Transverse colon (tissue), 4 donors: Measurements from ENCODE around the gene ARHGEF11. TPM values are rescaled to one million over a fixed set of nuclear protein-coding genes. Genes with fewer than 3 reads are reported as not detected.

Source experiments
- DNase-seq: peaks from one replicate; pipeline ENCODE4 v3.0.0-alpha.2; 2019
- H3K27ac ChIP-seq, 4 donors: fragments of 200-600 bp; sonication (generic); 2 replicates each; pipeline ENCODE4 v1.5.1; 2016 to 2018; ENCODE audit warnings: inconsistent platforms in 4 of 4
- H3K27me3 ChIP-seq: fragments of 200-600 bp; sonication (generic); 2 replicates; pipeline ENCODE4 v1.5.1; 2017; ENCODE audit warnings: inconsistent platforms
- H3K36me3 ChIP-seq, 4 donors: fragments of 200-600 bp; sonication (generic); 2 replicates each; pipeline ENCODE4 v1.5.1; 2017 to 2019; ENCODE audit warnings: inconsistent platforms in 4 of 4
- H3K4me1 ChIP-seq, 4 donors: fragments of 200-600 bp; sonication (generic); 2 replicates each; pipeline ENCODE4 v1.5.1; 2017 to 2020; ENCODE audit warnings: inconsistent platforms in 4 of 4
- H3K4me3 ChIP-seq, 4 donors: fragments of 200-600 bp; sonication (generic); 1 replicate in 1 of 4; 2 replicates in 3 of 4; pipeline versions ENCODE4 v1.5.1 to v1.6.1; 2017 to 2019; ENCODE audit warnings: inconsistent platforms in 4 of 4
- H3K9me3 ChIP-seq, 2 donors: fragments of 200-600 bp; sonication (generic); 2 replicates each; pipeline ENCODE4 v1.5.1; 2017 to 2019; ENCODE audit warnings: inconsistent platforms in 2 of 2
- EP300 ChIP-seq: sonication (generic); formaldehyde crosslinking; IDR thresholded peaks from one replicate; pipeline ENCODE4 v1.6.1; 2017; ENCODE audit warnings: antibody characterized with exemption, low read depth
- POLR2A ChIP-seq: fragments of 450-650 bp; IDR thresholded peaks from one replicate; pipeline ENCODE4 v1.6.1; 2016; ENCODE audit warnings: antibody characterized with exemption, mild to moderate bottlenecking, moderate library complexity
- POLR2AphosphoS5 ChIP-seq, 3 donors: sonication (generic); formaldehyde crosslinking; IDR thresholded peaks; one replicate each; pipeline ENCODE4 v1.6.1; 2016; ENCODE audit warnings: antibody characterized with exemption in 3 of 3
- WGBS, 2 donors: methylation state at CpG; one replicate each; pipeline ENCODE4 v1.1.5; 2018; ENCODE audit warnings: low coverage in 1 of 2; 5-methylcytosine and 5-hydroxymethylcytosine counted together
- in situ Hi-C, 4 donors: fragments of 200-750 bp; cut with MboI; loops; one replicate each; pipeline versions ENCODE4 v1.15.0 to v1.15.1; 2017; ENCODE audit warnings: low sequenced_read_pairs in 3 of 4, low pct_ligation_motif_present in 1 of 4, low pct_unique_long_range_greater_than_20kb in 1 of 4
- intact Hi-C: fragments of 100-400 bp; cut with DNase I; formaldehyde crosslinking; loops from one replicate; pipeline ENCODE4 v1.15.1; 2023; ENCODE audit warnings: low total_unique reads
- total RNA-seq, 4 donors: library from RNA; depleted of rRNA; stranded (reverse); fragments of >200 nt; gene quantifications; one replicate each; pipeline ENCODE4 v1.1.0, GENCODE V29; 2016
- TF ChIP-seq, protein P1 (sequence below), 5 experiments: fragments of 200-600 bp in 3 of 5; fragments of 450-650 bp in 2 of 5; sonication (generic) in 3 of 5; IDR thresholded peaks; 1 replicate in 2 of 5; 2 replicates in 3 of 5; pipeline ENCODE4 v1.5.1; 2016 to 2017; ENCODE audit warnings: antibody characterized with exemption in 5 of 5, inconsistent platforms in 3 of 5, mild to moderate bottlenecking in 2 of 5, moderate library complexity in 1 of 5

Gene ARHGEF11
- total RNA-seq, 4 donors from 2014 or later, result 52.6 to 82.8 (median 62.1) TPM

DNA sequence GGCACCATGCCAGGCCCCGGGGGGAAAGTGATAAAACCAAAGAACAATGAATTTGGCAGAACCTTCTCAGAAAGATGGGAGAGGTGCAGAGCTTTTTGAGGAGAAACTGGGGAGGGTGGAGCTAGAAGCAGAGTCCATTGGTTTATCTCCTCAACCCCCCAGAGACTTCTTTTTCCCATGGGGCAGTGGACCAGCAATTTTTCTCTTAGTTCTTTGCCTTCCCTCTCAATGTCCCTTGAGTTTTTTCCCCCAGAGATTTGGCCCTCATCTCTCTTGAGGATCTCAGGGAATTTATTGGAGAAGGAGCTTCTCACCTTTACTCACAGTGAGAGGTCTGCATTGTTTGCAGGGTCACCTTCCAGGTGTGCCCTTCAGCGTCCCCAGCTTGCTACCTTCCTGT is 5.3 kb upstream of the ARHGEF11 start:
- DNase-seq, result no peak
- WGBS, 2 donors, result 45 to 67% methylated on average over 1 to 2 of the region's 2 CpGs
- H3K27ac ChIP-seq, result no peak overlapping the region
- TF ChIP-seq POLR2A (no peak), EP300 (no peak), POLR2AphosphoS5 (IDR thresholded peaks at IDR 0.05) (no peak)
- TF ChIP-seq, protein P1, sequence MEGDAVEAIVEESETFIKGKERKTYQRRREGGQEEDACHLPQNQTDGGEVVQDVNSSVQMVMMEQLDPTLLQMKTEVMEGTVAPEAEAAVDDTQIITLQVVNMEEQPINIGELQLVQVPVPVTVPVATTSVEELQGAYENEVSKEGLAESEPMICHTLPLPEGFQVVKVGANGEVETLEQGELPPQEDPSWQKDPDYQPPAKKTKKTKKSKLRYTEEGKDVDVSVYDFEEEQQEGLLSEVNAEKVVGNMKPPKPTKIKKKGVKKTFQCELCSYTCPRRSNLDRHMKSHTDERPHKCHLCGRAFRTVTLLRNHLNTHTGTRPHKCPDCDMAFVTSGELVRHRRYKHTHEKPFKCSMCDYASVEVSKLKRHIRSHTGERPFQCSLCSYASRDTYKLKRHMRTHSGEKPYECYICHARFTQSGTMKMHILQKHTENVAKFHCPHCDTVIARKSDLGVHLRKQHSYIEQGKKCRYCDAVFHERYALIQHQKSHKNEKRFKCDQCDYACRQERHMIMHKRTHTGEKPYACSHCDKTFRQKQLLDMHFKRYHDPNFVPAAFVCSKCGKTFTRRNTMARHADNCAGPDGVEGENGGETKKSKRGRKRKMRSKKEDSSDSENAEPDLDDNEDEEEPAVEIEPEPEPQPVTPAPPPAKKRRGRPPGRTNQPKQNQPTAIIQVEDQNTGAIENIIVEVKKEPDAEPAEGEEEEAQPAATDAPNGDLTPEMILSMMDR (IDR thresholded peaks at IDR 0.05), result no peak
- H3K4me1 ChIP-seq, result peaks cover 0 to 12% (median 4%) of the 10 kb centered on the region in 4 donors
- no peak overlapping the region for H3K4me3 ChIP-seq
- H3K36me3 ChIP-seq, result no peaks in the 10 kb centered on the region
- H3K27me3 ChIP-seq, result no peaks in the 10 kb centered on the region
- intact Hi-C loops, result no loop called here
- in situ Hi-C loops, result no loop called here
- H3K9me3 ChIP-seq, result peaks cover 5 to 11% of the 10 kb centered on the region in 2 donors

DNA sequence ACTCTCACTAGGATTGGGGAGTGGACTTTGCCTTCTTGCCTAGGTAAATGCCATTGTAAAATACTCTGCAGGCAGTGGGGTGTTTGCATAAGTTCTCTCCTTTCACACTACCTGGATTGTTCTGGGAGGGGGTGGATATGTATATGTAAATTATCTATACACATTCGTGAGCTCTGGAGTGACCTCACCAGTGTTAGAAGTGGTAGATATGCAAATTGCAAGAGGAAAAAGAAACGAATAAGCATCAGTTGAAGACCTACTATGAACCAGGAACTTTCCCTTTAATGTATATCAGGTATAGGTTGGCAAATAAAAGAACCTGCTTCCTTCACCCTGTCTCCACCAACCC is 1.5 kb upstream of the ARHGEF11 start:
- DNase-seq, result no peak
- TF ChIP-seq, protein P1 (IDR thresholded peaks at IDR 0.05), result no peak
- TF ChIP-seq POLR2A, result no peak
- TF ChIP-seq EP300, result no peak
- TF ChIP-seq POLR2AphosphoS5 (IDR thresholded peaks at IDR 0.05), result no peak

DNA sequence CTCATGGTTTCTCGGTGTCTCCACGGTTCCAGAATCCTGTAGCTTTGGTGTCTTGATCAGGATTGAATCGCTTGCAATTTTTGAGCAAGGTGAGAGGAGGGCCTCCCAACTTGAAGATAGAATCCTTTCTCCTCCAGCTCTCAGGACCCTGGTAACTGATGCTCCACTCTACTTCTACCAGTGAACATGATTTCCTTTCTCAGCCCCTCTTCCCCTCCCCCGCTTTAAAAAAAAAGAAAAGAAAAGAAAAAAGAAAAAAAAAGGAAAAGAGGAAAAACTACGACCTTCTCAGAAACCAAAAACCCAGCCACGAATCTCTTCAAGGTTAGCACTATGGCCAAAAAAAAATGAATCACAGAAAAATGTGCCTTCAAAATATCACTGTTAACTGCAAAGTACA is 1.2 kb downstream of the ARHGEF11 start:
- Histone ChIP-seq H3K4me1 (peaks cover 13 to 62% (median 36%) of the 10 kb centered on the region in 4 donors), H3K36me3 (no peaks in the 10 kb centered on the region), H3K27ac (peak overlapping the region in 3 of 4 donors; percentile 95 to 96 (median 95)), H3K27me3 (no peaks in the 10 kb centered on the region), H3K9me3 (no peaks in the 10 kb centered on the region), H3K4me3 (peak overlapping the region; percentile 2 to 87 (median 72))
- TF ChIP-seq EP300, result no peak
- TF ChIP-seq, protein P1 (IDR thresholded peaks at IDR 0.05), result no peak
- no peak for TF ChIP-seq POLR2AphosphoS5 (IDR thresholded peaks at IDR 0.05)
- no peak for TF ChIP-seq POLR2A
- DNase-seq, result no peak
- intact Hi-C loops, result no loop called here
- in situ Hi-C loops, result no loop called here
- WGBS, 2 donors, result 34 to 43% methylated on average over 6 of the region's 6 CpGs

More for the DNA sequence above, 1.5 kb upstream of the ARHGEF11 start:
- H3K27me3 ChIP-seq, result no peaks in the 10 kb centered on the region
- H3K36me3 ChIP-seq, result no peaks in the 10 kb centered on the region
- peaks cover 1 to 4% of the 10 kb centered on the region in 2 donors for H3K9me3 ChIP-seq
- H3K27ac ChIP-seq, result peak overlapping the region; percentile 89 to 96 (median 95)
- peak overlapping the region in 1 of 4 donors; percentile 68 for H3K4me3 ChIP-seq
- WGBS, 2 donors, result 32% methylated on average over 2 of the region's 2 CpGs; no CpG with 5 or more reads in 1 of the 2 donors
- intact Hi-C loops (no loop called here), in situ Hi-C loops (no loop called here)
- H3K4me1 ChIP-seq, result peaks cover 13 to 41% (median 29%) of the 10 kb centered on the region in 4 donors

DNA sequence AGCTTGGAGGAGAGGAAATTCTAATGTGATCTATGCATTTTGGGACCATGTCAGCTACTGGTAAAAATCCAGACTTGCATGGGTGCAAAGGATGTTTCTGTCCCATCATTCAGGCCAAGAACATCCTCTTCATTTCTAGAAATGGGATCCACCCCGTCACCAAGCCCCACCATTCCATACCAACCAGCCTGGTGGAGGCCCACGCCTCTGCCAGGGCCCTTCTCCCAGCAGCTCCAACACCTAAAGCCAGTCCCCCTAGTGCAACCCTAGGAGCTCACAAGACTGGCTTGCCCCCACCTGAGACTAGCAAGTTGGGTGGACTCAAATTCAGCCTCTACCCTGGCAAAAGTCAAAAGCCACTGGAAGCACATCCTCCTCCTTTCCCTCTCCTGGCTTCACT is 1.9 kb downstream of the ARHGEF11 start:
- Histone ChIP-seq H3K36me3 (no peaks in the 10 kb centered on the region), H3K27me3 (no peaks in the 10 kb centered on the region), H3K27ac (no peak overlapping the region), H3K9me3 (no peaks in the 10 kb centered on the region), H3K4me1 (peaks cover 13 to 62% (median 36%) of the 10 kb centered on the region in 4 donors), H3K4me3 (peak overlapping the region in 3 of 4 donors; percentile 68 to 87 (median 76))
- WGBS, 2 donors, result 20 to 68% methylated on average over 1 to 2 of the region's 2 CpGs
- no peak for DNase-seq
- in situ Hi-C loops (no loop called here), intact Hi-C loops (no loop called here)
- TF ChIP-seq, protein P1 (IDR thresholded peaks at IDR 0.05), result no peak
- TF ChIP-seq POLR2A (no peak), POLR2AphosphoS5 (IDR thresholded peaks at IDR 0.05) (no peak), EP300 (no peak)
